Measurements from ENCODE around the gene FAM180B. TPM values are rescaled to one million over a fixed set of nuclear protein-coding genes. Genes with fewer than 3 reads are reported as not detected.

FAM180B gene
- total RNA-seq, 1 experiment from 2014 or later: not detected

- no peaks in the 10 kb centered on the region for H3K9me3 ChIP-seq (ENCODE audit: control insufficient read depth in 1 of 2, insufficient read depth in 1 of 2, low read depth in 1 of 2, low read length in 2 of 2)
- peak; percentile 7 for ATAC-seq
- H3K9me2 ChIP-seq (ENCODE audit: insufficient read depth): no peaks in the 10 kb centered on the region
- CTCF ChIA-PET: interaction anchor here (0.7 to 2.0 kb wide), 4 partner anchors 11 to 98 kb away, joined by 3 to 9 read pairs (median 7); partner anchors contain the start of gene PTPMT1
- intact Hi-C loops (cut with micrococcal nuclease): loop anchor here (5.0 to 10.0 kb wide), 2 partner anchors 127 to 215 kb away; partner anchors contain the start of genes FNBP4 and PSMC3
- peaks cover 13 to 30% of the 10 kb centered on the region in 2 experiments for H3K4me1 ChIP-seq (ENCODE audit: control insufficient read depth in 1 of 2, insufficient read depth in 2 of 2, low read length in 2 of 2)
- H3K79me2 ChIP-seq (ENCODE audit: insufficient read depth, low read length): peaks cover 62% of the 10 kb centered on the region
- H3K27me3 ChIP-seq (ENCODE audit: insufficient read depth, low read length): no peaks in the 10 kb centered on the region
- peak overlapping the region; percentile 94 to 97 for H3K4me3 ChIP-seq (replicated peaks in 1 of 2; ENCODE audit: low read depth in 1 of 2, low read length in 2 of 2)
- H3K4me2 ChIP-seq (ENCODE audit: low read length): peak overlapping the region; percentile 98
- no peak overlapping the region for H2AFZ ChIP-seq (ENCODE audit: low read depth, low read length, poor library complexity, severe bottlenecking)
- no TSS peak for BruUV-seq (replicated peaks)
- peaks cover 0 to 4% of the 10 kb centered on the region in 2 experiments; a peak in 1 of 4 replicates for H3K36me3 ChIP-seq (ENCODE audit: control insufficient read depth in 1 of 2, insufficient read depth in 2 of 2, low read length in 2 of 2)
- RAD21 ChIA-PET (ENCODE audit: low non-redundant PET in 1 of 2, low total read pairs in 2 of 2, uncharacterized antibody in 2 of 2, unreplicated experiment in 2 of 2): no interaction called here
- TF ChIP-seq TCF7L2 (IDR thresholded peaks at IDR 0.05; ENCODE audit: borderline replicate concordance, extremely low read depth, insufficient read depth, insufficient read length) (no peak), RAD21 (IDR thresholded peaks at IDR 0.05; ENCODE audit: low read depth) (no peak), SRF (IDR thresholded peaks at IDR 0.05; ENCODE audit: low read depth) (no peak), EGR1 (IDR thresholded peaks at IDR 0.05; ENCODE audit: low read depth) (no peak), ZFX (IDR thresholded peaks at IDR 0.05) (no peak), CEBPB (IDR thresholded peaks at IDR 0.05; ENCODE audit: low read depth) (no peak), POLR2AphosphoS5 (IDR thresholded peaks at IDR 0.05; ENCODE audit: low read depth, low read length) (no peak), SP1 (IDR thresholded peaks at IDR 0.05; ENCODE audit: low read depth) (no peak), ELF1 (IDR thresholded peaks at IDR 0.05; ENCODE audit: borderline replicate concordance, low read depth) (no peak), MAX (IDR thresholded peaks at IDR 0.05) (no peak), ZBTB33 (IDR thresholded peaks at IDR 0.05; ENCODE audit: extremely low read depth, insufficient replicate concordance, low read length) (no peak), REST (IDR thresholded peaks at IDR 0.05; ENCODE audit: low read depth) (no peak), EZH2phosphoT487 (IDR thresholded peaks at IDR 0.05; ENCODE audit: borderline replicate concordance) (no peak), ZNF274 (IDR thresholded peaks at IDR 0.05; ENCODE audit: low read depth, low read length) (no peak)
- H4K20me1 ChIP-seq (ENCODE audit: insufficient read depth): peaks cover 6% of the 10 kb centered on the region; the same call in 1 of the 2 replicates
- peak overlapping the region; percentile 92 for H3K9ac ChIP-seq (ENCODE audit: low read length)
- no peak for DNase-seq (ENCODE audit: low read depth, low spot score)
- peak overlapping the region; percentile 93 for H3K27ac ChIP-seq (ENCODE audit: low read depth, low read length)
- POLR2A ChIA-PET: interaction anchor here (1.0 to 1.5 kb wide), 4 partner anchors 12 to 31 kb away, joined by 3 read pairs; no protein-coding TSS in a partner anchor
These were observed 34.4 kb upstream of the FAM180B start for GRCh38 chr11:47552056-47552565.
